K562 (cell line): ENCODE data around the gene PRPF8. TPM values are rescaled to one million over a fixed set of nuclear protein-coding genes. Genes with fewer than 3 reads are reported as not detected.

ENCODE experiments used
- ADNP ChIP-seq: fragments of 200-800 bp; sonication (Bioruptor generic); IDR thresholded peaks from 2 replicates; pipeline ENCODE4 v1.6.1; 2016; ENCODE audit warnings: missing genetic modification characterization, missing compliant biosample characterization
- ARHGAP35 ChIP-seq: fragments of 450-650 bp; IDR thresholded peaks from 2 replicates; pipeline ENCODE4 v1.6.1; 2018; ENCODE audit not compliant: partially characterized antibody
- DPF2 ChIP-seq: fragments of 450-650 bp; IDR thresholded peaks from 2 replicates; pipeline ENCODE4 v1.6.1; 2016
- FOXP4 ChIP-seq: sonication (generic); formaldehyde crosslinking; IDR thresholded peaks from 2 replicates; pipeline ENCODE4 v1.8.0; 2022; ENCODE audit warnings: mild to moderate bottlenecking, missing genetic modification reagents, borderline replicate concordance
- KDM5B ChIP-seq: fragments of 200-600 bp; sonication (generic); IDR thresholded peaks from 2 replicates; pipeline ENCODE4 v1.6.1; 2012; ENCODE audit warnings: low read depth, mild to moderate bottlenecking, moderate library complexity, low read length, control low read depth, inconsistent platforms; ENCODE audit not compliant: insufficient replicate concordance
- NR1H2 ChIP-seq: sonication (generic); formaldehyde crosslinking; IDR thresholded peaks from 2 replicates; pipeline ENCODE4 v1.4.0; 2020; ENCODE audit warnings: mild to moderate bottlenecking, missing genetic modification reagents
- PHF20 ChIP-seq: fragments of 450-650 bp; IDR thresholded peaks from 2 replicates; pipeline ENCODE4 v1.6.1; 2018; ENCODE audit not compliant: partially characterized antibody
- POU5F1 ChIP-seq: fragments of 150-350 bp; IDR thresholded peaks from 2 replicates; pipeline ENCODE4 v1.6.1; 2014; ENCODE audit warnings: borderline replicate concordance, low read length, low read depth, mild to moderate bottlenecking; ENCODE audit not compliant: partially characterized antibody
- PTBP1 ChIP-seq: fragments of 200-400 bp; formaldehyde crosslinking; IDR thresholded peaks from 2 replicates; pipeline ENCODE4 v1.6.1; 2017; ENCODE audit warnings: low read depth, low read length
- RAD21 ChIP-seq, 2 experiments: fragments of 250-450 bp in 1 of 2; fragments of 450-650 bp in 1 of 2; sonication (Bioruptor Pico) in 1 of 2; formaldehyde crosslinking in 1 of 2; IDR thresholded peaks in 1 of 2; conservative IDR thresholded peaks in 1 of 2; 2 replicates each; pipeline versions ENCODE4 v1.4.0 to v1.8.0; 2020 to 2022; ENCODE audit warnings: mild to moderate bottlenecking in 2 of 2, moderate library complexity in 1 of 2
- TRIM28 ChIP-seq: fragments of 450-650 bp; IDR thresholded peaks from 2 replicates; pipeline ENCODE4 v1.6.1; 2017
- ZC3H11A ChIP-seq: IDR thresholded peaks from 2 replicates; pipeline ENCODE4 v1.6.1; 2012; ENCODE audit warnings: low read depth, low read length, improper control_type of control experiment
- ZNF436 ChIP-seq: fragments of 250-450, 450-650 bp; sonication (Bioruptor Pico); formaldehyde crosslinking; IDR thresholded peaks from 2 replicates; pipeline ENCODE4 v1.7.0; 2020; ENCODE audit warnings: mild to moderate bottlenecking
- polyA plus RNA-seq, 8 experiments: library from polyadenylated mRNA; depleted of rRNA in 4 of 8; stranded (reverse) in 5 of 8; unstranded in 3 of 8; fragments of >200 nt; fragmentation: Nextera tagmentation in 2 of 8; fragmentation: Illumina TruSeq in 1 of 8; extraction: Ambion mirVana in 2 of 8; extraction: Trizol in 1 of 8; gene quantifications; 2 replicates each; pipeline versions ENCODE4 v1.2.1 to v1.2.3, GENCODE V29; 2011 to 2014; ENCODE audit warnings: inconsistent platforms in 1 of 8, missing spikeins in 1 of 8
- total RNA-seq, 7 experiments: library from RNA; depleted of rRNA in 6 of 7; stranded (reverse); fragments of >200 nt in 6 of 7; fragmentation: Illumina TruSeq in 2 of 7; extraction: Trizol in 2 of 7; gene quantifications; 2 replicates each; pipeline versions ENCODE4 v1.2.1 to v1.2.3, GENCODE V29; 2011 to 2021; ENCODE audit warnings: low replicate concordance in 1 of 7
- TF ChIP-seq, protein P1 (sequence below): sonication (generic); formaldehyde crosslinking; IDR thresholded peaks from 2 replicates; pipeline ENCODE4 v1.8.0; 2022; ENCODE audit warnings: mild to moderate bottlenecking, missing genetic modification reagents
- TF ChIP-seq, protein P2 (sequence below): fragments of 450-650 bp; formaldehyde crosslinking; IDR thresholded peaks from 2 replicates; pipeline ENCODE4 v1.4.0; 2022; ENCODE audit warnings: missing genetic modification characterization
- TF ChIP-seq, protein P3 (sequence below), 3 experiments: IDR thresholded peaks in 2 of 3; conservative IDR thresholded peaks in 1 of 3; 2 replicates each; pipeline ENCODE4 v1.5.1; 2011 to 2012; ENCODE audit warnings: low read length in 3 of 3, mild to moderate bottlenecking in 3 of 3, control low read depth in 2 of 3, improper control_type of control experiment in 1 of 3, inconsistent platforms in 1 of 3, low read depth in 1 of 3, mixed read lengths in 1 of 3, moderate library complexity in 1 of 3; ENCODE audit not compliant: insufficient read depth in 2 of 3
- TF ChIP-seq, protein P4 (sequence below): fragments of 450-650 bp; IDR thresholded peaks from 2 replicates; pipeline ENCODE4 v1.6.1; 2016; ENCODE audit warnings: mild to moderate bottlenecking

PRPF8 gene
- total and polyA plus RNA-seq, 9 of the 15 experiments (the other 6 are each of a cell fraction or from before 2014, with no cell fraction given): 64.3 to 294 (median 85.9) TPM

- TF ChIP-seq, protein P1, sequence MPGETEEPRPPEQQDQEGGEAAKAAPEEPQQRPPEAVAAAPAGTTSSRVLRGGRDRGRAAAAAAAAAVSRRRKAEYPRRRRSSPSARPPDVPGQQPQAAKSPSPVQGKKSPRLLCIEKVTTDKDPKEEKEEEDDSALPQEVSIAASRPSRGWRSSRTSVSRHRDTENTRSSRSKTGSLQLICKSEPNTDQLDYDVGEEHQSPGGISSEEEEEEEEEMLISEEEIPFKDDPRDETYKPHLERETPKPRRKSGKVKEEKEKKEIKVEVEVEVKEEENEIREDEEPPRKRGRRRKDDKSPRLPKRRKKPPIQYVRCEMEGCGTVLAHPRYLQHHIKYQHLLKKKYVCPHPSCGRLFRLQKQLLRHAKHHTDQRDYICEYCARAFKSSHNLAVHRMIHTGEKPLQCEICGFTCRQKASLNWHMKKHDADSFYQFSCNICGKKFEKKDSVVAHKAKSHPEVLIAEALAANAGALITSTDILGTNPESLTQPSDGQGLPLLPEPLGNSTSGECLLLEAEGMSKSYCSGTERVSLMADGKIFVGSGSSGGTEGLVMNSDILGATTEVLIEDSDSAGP (CRISPR knock-in tag): peak; percentile 93
- TF ChIP-seq KDM5B (peak; percentile 65), ZC3H11A (no peak), POU5F1 (no peak), PHF20 (no peak), PTBP1 (no peak), NR1H2 (CRISPR knock-in tag) (no peak), RAD21 (CRISPR knock-in tag; conservative IDR thresholded peaks at IDR 0.05 in 1 of 2, IDR thresholded peaks at IDR 0.05 in 1 of 2) (peak in 1 of 2 experiments; percentile 14; a peak in 1 of 4 replicates), ARHGAP35 (no peak), ZNF436 (CRISPR knock-in tag) (no peak), TRIM28 (no peak), DPF2 (no peak), ADNP (tag) (no peak), FOXP4 (CRISPR knock-in tag) (no peak)
- TF ChIP-seq, protein P2, sequence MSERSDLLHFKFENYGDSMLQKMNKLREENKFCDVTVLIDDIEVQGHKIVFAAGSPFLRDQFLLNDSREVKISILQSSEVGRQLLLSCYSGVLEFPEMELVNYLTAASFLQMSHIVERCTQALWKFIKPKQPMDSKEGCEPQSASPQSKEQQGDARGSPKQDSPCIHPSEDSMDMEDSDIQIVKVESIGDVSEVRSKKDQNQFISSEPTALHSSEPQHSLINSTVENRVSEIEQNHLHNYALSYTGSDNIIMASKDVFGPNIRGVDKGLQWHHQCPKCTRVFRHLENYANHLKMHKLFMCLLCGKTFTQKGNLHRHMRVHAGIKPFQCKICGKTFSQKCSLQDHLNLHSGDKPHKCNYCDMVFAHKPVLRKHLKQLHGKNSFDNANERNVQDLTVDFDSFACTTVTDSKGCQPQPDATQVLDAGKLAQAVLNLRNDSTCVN (CRISPR knock-in tag): no peak
- TF ChIP-seq, protein P3, sequence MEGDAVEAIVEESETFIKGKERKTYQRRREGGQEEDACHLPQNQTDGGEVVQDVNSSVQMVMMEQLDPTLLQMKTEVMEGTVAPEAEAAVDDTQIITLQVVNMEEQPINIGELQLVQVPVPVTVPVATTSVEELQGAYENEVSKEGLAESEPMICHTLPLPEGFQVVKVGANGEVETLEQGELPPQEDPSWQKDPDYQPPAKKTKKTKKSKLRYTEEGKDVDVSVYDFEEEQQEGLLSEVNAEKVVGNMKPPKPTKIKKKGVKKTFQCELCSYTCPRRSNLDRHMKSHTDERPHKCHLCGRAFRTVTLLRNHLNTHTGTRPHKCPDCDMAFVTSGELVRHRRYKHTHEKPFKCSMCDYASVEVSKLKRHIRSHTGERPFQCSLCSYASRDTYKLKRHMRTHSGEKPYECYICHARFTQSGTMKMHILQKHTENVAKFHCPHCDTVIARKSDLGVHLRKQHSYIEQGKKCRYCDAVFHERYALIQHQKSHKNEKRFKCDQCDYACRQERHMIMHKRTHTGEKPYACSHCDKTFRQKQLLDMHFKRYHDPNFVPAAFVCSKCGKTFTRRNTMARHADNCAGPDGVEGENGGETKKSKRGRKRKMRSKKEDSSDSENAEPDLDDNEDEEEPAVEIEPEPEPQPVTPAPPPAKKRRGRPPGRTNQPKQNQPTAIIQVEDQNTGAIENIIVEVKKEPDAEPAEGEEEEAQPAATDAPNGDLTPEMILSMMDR (IDR thresholded peaks at IDR 0.05 in 2 of 3, conservative IDR thresholded peaks at IDR 0.05 in 1 of 3; ENCODE audit: insufficient read depth in 2 of 3, low read depth in 1 of 3, low read length in 3 of 3): peak in 2 of 3 experiments; percentile 6 to 10; a peak in 1 of 6 replicates
- TF ChIP-seq, protein P4, sequence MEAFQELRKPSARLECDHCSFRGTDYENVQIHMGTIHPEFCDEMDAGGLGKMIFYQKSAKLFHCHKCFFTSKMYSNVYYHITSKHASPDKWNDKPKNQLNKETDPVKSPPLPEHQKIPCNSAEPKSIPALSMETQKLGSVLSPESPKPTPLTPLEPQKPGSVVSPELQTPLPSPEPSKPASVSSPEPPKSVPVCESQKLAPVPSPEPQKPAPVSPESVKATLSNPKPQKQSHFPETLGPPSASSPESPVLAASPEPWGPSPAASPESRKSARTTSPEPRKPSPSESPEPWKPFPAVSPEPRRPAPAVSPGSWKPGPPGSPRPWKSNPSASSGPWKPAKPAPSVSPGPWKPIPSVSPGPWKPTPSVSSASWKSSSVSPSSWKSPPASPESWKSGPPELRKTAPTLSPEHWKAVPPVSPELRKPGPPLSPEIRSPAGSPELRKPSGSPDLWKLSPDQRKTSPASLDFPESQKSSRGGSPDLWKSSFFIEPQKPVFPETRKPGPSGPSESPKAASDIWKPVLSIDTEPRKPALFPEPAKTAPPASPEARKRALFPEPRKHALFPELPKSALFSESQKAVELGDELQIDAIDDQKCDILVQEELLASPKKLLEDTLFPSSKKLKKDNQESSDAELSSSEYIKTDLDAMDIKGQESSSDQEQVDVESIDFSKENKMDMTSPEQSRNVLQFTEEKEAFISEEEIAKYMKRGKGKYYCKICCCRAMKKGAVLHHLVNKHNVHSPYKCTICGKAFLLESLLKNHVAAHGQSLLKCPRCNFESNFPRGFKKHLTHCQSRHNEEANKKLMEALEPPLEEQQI: no peak
Measured at GRCh38 chr17:1716076-1716911, 31.6 kb upstream of the PRPF8 start (continued).
